Mesodermal cell (in vitro differentiated cells): Measurements from ENCODE around the gene EN1.
A peak's percentile ranks its signal among the peaks of the same experiment; 100 is the strongest.

Source experiments
- H3K27ac ChIP-seq: 2 replicates; pipeline ENCODE4 v1.7.0; 2013; ENCODE audit warnings: mild to moderate bottlenecking, low read depth, low read length, moderate library complexity; ENCODE audit not compliant: severe bottlenecking
- H3K36me3 ChIP-seq: 2 replicates; pipeline ENCODE4 v1.7.1; 2013; ENCODE audit warnings: mild to moderate bottlenecking, low read length, moderate library complexity; ENCODE audit not compliant: control insufficient read depth, insufficient read depth
- H3K4me1 ChIP-seq: one replicate; pipeline ENCODE4 v1.7.1; 2013; ENCODE audit warnings: mild to moderate bottlenecking, low read length; ENCODE audit not compliant: insufficient read depth, control insufficient read depth, poor library complexity, severe bottlenecking
- H3K4me3 ChIP-seq: 2 replicates; pipeline ENCODE4 v1.7.0; 2013; ENCODE audit warnings: low read length, control low read depth, mild to moderate bottlenecking; ENCODE audit not compliant: insufficient read depth, poor library complexity, severe bottlenecking; ENCODE audit errors: extremely low read depth
- H3K9me3 ChIP-seq: 2 replicates; pipeline ENCODE4 v1.7.1; 2013; ENCODE audit warnings: mild to moderate bottlenecking, low read length, moderate library complexity; ENCODE audit not compliant: control insufficient read depth
- WGBS, 2 experiments: methylation state at CpG; one replicate each; pipeline ENCODE4 v1.1.5; 2013; ENCODE audit warnings: missing lambda C conversion rate in 2 of 2; ENCODE audit not compliant: insufficient coverage in 2 of 2; 5-methylcytosine and 5-hydroxymethylcytosine counted together

EN1 gene

GRCh38 chr2:118848381-118849225 lies 1.2 kb upstream of the EN1 start:
- 2% methylated on average over 36 to 39 of the region's 46 CpGs for WGBS, 2 experiments
- H3K27ac ChIP-seq: no peak overlapping the region
- H3K4me1 ChIP-seq: peaks cover 4% of the 10 kb centered on the region
- no peaks in the 10 kb centered on the region for H3K9me3 ChIP-seq
- H3K4me3 ChIP-seq: no peak overlapping the region
- no peaks in the 10 kb centered on the region for H3K36me3 ChIP-seq

- peaks cover 6% of the 10 kb centered on the region for H3K4me1 ChIP-seq
- H3K36me3 ChIP-seq: no peaks in the 10 kb centered on the region
- H3K4me3 ChIP-seq: peak overlapping the region; percentile 15
- no peaks in the 10 kb centered on the region for H3K9me3 ChIP-seq
- no peak overlapping the region for H3K27ac ChIP-seq
- WGBS, 2 experiments: 0% methylated on average over 10 to 17 of the region's 35 CpGs
These were observed 319 bp upstream of the EN1 start for GRCh38 chr2:118847762-118848172.

DNA sequence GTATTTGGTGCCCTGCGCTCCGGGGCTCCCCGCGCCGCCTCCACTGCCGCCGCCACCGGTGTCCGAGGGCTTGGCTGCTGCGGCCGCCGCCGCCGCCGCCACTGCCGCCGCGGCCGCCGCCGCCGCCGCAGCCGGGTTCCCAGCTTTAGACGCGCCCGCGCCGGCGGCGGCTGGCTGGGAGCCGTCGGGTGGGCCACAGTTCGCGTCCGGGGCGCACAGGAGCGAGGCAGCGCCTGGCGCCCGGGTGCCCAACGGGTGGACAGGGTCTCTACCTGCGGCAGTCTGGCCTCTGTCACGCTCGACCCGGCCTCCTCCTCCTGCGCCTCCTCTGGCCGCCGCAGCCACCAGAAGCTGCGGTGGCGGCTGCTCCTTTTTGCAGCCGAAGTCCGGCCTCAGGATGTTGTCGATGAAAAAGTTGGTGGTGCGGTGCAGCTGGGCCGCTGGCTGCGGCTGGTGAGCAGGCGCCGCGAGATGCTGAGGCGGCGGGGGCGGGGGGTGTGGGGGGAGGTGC lies 951 bp downstream of the EN1 start:
- 1% methylated on average over 20 to 45 of the region's 63 CpGs for WGBS, 2 experiments

GRCh38 chr2:118845522-118846441 lies 1.7 kb downstream of the EN1 start:
- no peaks in the 10 kb centered on the region for H3K36me3 ChIP-seq
- peaks cover 15% of the 10 kb centered on the region for H3K4me1 ChIP-seq
- H3K4me3 ChIP-seq: no peak overlapping the region
- no peak overlapping the region for H3K27ac ChIP-seq
- no peaks in the 10 kb centered on the region for H3K9me3 ChIP-seq
- whole genome bisulfite sequencing, 2 experiments: 2% methylated on average over 36 to 41 of the region's 47 CpGs

More for the DNA sequence above, 951 bp downstream of the EN1 start:
- Histone ChIP-seq H3K4me1 (peaks cover 15% of the 10 kb centered on the region), H3K9me3 (no peaks in the 10 kb centered on the region), H3K27ac (no peak overlapping the region), H3K36me3 (no peaks in the 10 kb centered on the region), H3K4me3 (peak overlapping the region; percentile 5)

GRCh38 chr2:118845005-118845521 lies 2.4 kb downstream of the EN1 start:
- WGBS, 2 experiments: 1 to 2% methylated on average over 38 to 43 of the region's 43 CpGs

GRCh38 chr2:118844261-118845004 lies 3.0 kb downstream of the EN1 start:
- Histone ChIP-seq H3K4me1 (peaks cover 15% of the 10 kb centered on the region), H3K27ac (no peak overlapping the region), H3K4me3 (no peak overlapping the region), H3K36me3 (no peaks in the 10 kb centered on the region), H3K9me3 (no peaks in the 10 kb centered on the region)
- 8 to 14% methylated on average over 5 of the region's 8 CpGs for WGBS, 2 experiments

More at GRCh38 chr2:118845005-118845521, 2.4 kb downstream of the EN1 start:
- peaks cover 15% of the 10 kb centered on the region for H3K4me1 ChIP-seq
- H3K27ac ChIP-seq: no peak overlapping the region
- no peaks in the 10 kb centered on the region for H3K36me3 ChIP-seq
- H3K4me3 ChIP-seq: no peak overlapping the region
- H3K9me3 ChIP-seq: no peaks in the 10 kb centered on the region

- 0% methylated on average over 6 of the region's 10 CpGs; no CpG with 5 or more reads in 1 of the 2 experiments for WGBS, 2 experiments
- no peak overlapping the region for H3K4me3 ChIP-seq
- H3K36me3 ChIP-seq: no peaks in the 10 kb centered on the region
- no peak overlapping the region for H3K27ac ChIP-seq
- H3K9me3 ChIP-seq: no peaks in the 10 kb centered on the region
- H3K4me1 ChIP-seq: peaks cover 15% of the 10 kb centered on the region
These were observed 3.8 kb downstream of the EN1 start for GRCh38 chr2:118843483-118844132.

DNA sequence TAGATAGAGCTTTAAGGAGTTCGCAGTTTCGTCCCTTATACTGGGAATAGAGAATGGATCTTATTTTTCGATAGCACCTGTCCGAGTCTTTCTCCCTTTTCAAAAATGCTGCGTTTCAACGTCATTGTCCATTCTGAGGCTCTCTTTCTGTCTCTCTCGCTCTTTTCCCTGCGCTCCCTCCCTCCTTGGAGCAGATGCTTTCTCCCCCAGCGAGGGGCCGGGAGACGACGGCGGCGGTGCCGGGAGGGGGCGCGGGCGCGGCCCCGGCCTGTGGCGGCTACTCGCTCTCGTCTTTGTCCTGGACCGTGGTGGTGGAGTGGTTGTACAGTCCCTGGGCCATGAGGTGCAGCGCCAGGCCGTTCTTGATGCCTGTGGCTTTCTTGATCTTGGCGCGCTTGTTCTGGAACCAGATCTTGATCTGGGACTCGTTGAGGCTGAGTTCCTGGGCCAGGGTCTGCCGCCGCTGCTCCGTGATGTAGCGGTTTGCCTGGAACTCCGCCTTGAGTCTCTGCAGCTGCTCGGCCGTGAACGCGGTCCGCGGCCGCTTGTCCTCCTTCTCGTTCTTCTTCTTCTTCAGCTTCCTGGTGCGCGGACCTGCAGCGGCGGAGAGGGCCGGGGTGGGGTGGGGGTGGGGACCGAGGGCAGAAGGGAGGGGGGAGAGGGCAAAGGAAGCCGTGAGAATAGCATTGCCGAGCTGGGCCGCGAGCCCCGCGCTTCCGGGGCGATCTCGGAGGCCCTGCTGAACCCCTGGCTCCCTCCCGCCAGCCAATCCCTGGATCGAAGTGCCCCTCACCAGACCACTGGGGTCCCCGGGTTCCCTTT lies 4.6 kb downstream of the EN1 start:
- Histone ChIP-seq H3K27ac (no peak overlapping the region), H3K9me3 (no peaks in the 10 kb centered on the region), H3K4me1 (peaks cover 15% of the 10 kb centered on the region), H3K36me3 (no peaks in the 10 kb centered on the region), H3K4me3 (no peak overlapping the region)
- 0 to 2% methylated on average over 16 to 28 of the region's 60 CpGs for WGBS, 2 experiments

DNA sequence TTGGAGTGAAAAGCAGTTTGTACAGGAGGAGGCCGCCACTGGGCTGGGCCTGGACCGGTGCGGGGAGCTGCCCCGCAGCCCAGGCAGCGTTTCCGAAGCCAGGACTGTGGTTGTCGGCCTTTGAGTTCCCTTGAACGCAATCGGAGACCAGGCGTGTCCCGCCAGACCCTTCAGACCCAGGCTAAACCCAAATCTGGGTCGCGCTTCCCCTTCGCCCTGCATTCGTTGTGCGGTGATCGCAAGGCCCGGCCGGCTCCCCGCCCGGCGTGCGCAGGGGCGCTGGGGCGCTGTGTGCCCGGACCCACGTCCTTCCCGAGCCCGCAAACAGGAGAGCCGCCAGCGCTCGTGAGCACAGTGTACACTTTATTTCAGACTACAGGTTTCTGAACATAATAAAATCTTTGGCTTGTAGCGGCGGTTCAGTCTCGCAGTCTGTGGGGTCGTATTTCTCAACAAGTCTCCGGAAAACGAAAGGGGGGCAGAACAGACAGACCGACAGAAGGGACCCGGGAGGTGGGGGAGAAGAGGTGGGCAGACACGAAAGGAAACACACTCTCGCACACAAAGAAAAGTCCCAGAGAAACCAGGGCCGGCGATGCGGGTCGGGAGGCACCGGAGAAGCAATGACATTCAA lies 5.5 kb downstream of the EN1 start:
- H3K27ac ChIP-seq: no peak overlapping the region
- H3K4me3 ChIP-seq: no peak overlapping the region
- WGBS, 2 experiments: 4 to 5% methylated on average over 35 to 36 of the region's 47 CpGs
- no peaks in the 10 kb centered on the region for H3K36me3 ChIP-seq
- peaks cover 15% of the 10 kb centered on the region for H3K4me1 ChIP-seq
- H3K9me3 ChIP-seq: no peaks in the 10 kb centered on the region
